Pancreas (tissue), 10 donors: ENCODE results near the gene CLNK. TPM values are rescaled to one million over a fixed set of nuclear protein-coding genes. Genes with fewer than 3 reads are reported as not detected.

Source experiments
- ATAC-seq, 4 donors: fragments of 200-7000 bp; cut with Tn5 transposase; one replicate each; pipeline versions ENCODE4 v1.8.0 to v1.9.1; 2020; ENCODE audit warnings: mild to moderate bottlenecking in 4 of 4, moderate library complexity in 4 of 4
- DNase-seq, 6 donors: peaks; one replicate each; pipeline ENCODE4 v3.0.0-alpha.2; 2020
- FAIRE-seq: peaks from 2 replicates; lab custom pipeline; 2012; peaks lifted over from hg19 to GRCh38; lab: Jason Lieb, UNC
- H3K27ac ChIP-seq, 4 donors: fragments of 200-600 bp; sonication (generic); 1 replicate in 3 of 4; 2 replicates in 1 of 4; pipeline versions ENCODE4 v1.5.0 to v1.8.0; 2020
- H3K27me3 ChIP-seq, 4 donors: fragments of 200-600 bp; one replicate each; pipeline ENCODE4 v1.8.0; 2021
- H3K36me3 ChIP-seq, 3 donors: fragments of 200-600 bp; sonication (generic) in 1 of 3; one replicate each; pipeline versions ENCODE4 v1.5.0 to v1.8.0; 2020 to 2021
- H3K4me1 ChIP-seq, 3 donors: fragments of 200-600 bp; one replicate each; pipeline ENCODE4 v1.8.0; 2021
- H3K4me3 ChIP-seq, 4 donors: fragments of 200-600 bp; sonication (generic) in 2 of 4; one replicate each; pipeline versions ENCODE4 v1.5.0 to v1.8.0; 2020 to 2021
- H3K9me3 ChIP-seq, 4 donors: fragments of 200-600 bp; one replicate each; pipeline ENCODE4 v1.8.0; 2021
- CTCF ChIP-seq, 4 donors: fragments of 200-600 bp; sonication (generic) in 3 of 4; IDR thresholded peaks; one replicate each; pipeline versions ENCODE4 v1.5.0 to v1.8.0; 2021; ENCODE audit warnings: antibody characterized with exemption in 4 of 4
- WGBS, 2 donors: extraction: QIAGEN DNeasy Blood & Tissue Kit; methylation state at CpG; one replicate each; pipeline ENCODE4 v1.1.7; 2013; 5-methylcytosine and 5-hydroxymethylcytosine counted together
- intact Hi-C, 3 donors: fragments of 100-400 bp; cut with DNase I; formaldehyde crosslinking; loops; one replicate each; pipeline versions ENCODE4 v1.11.1 to v1.14.2; 2022
- polyA plus RNA-seq, 2 donors: library from polyadenylated mRNA; stranded (reverse); fragments of 200-250 nt; gene quantifications; one replicate each; pipeline ENCODE4 v1.2.3, GENCODE V29; 2013
- total RNA-seq, 6 donors: library from RNA; stranded (reverse); fragmentation: NEBNext Ultra II Directional in 4 of 6; extraction: Animal tissue kit (Norgen Biotek cat#: 25700) in 4 of 6; gene quantifications; one replicate each; pipeline versions ENCODE4 v1.2.1 to v1.2.4, GENCODE V29; 2021 to 2023
- donor health status: healthy with polysubstance abuse.
- donor health status: DM: no; HTN: no; CAD: no; lungs with moderate emphysema.
- donor health status: DM: no; HTN: no; CAD: no.
- donor health status: control.
- donor health status: control.
- donor health status: Bipolar disorder and iron deficiency.
- donor health status: DM: yes; HTN: yes; CAD: no.
- donor health status: DM: no; HTN: no; CAD: no.
- donor health status: DM: no; HTN: no; CAD: no.
- donor health status: DM: yes; HTN: yes; CAD: no.

Gene CLNK
- total and polyA plus RNA-seq, 8 donors = 0.02 to 0.19 (median 0.09) TPM; not detected in 2

GRCh38 chr4:10605031-10605430, 79.5 kb downstream of the CLNK start:
- H3K36me3 ChIP-seq = no peaks in the 10 kb centered on the region
- WGBS, 2 donors = 77 to 87% methylated on average over 10 of the region's 10 CpGs

GRCh38 chr4:10599574-10599973, 85.0 kb downstream of the CLNK start:
- Histone ChIP-seq H3K4me3 (no peak overlapping the region), H3K27ac (no peak overlapping the region), H3K4me1 (no peaks in the 10 kb centered on the region), H3K9me3 (no peaks in the 10 kb centered on the region), H3K27me3 (no peaks in the 10 kb centered on the region), H3K36me3 (no peaks in the 10 kb centered on the region)
- ATAC-seq (no peak), DNase-seq (no peak), FAIRE-seq (no peak)
- intact Hi-C loops = no loop called here
- WGBS, 2 donors = 64 to 80% methylated on average over 4 of the region's 4 CpGs
- TF ChIP-seq CTCF (IDR thresholded peaks at IDR 0.05) = no peak

More at GRCh38 chr4:10605031-10605430, 79.5 kb downstream of the CLNK start:
- no peaks in the 10 kb centered on the region for H3K4me1 ChIP-seq
- FAIRE-seq (no peak), DNase-seq (no peak), ATAC-seq (no peak)
- no peaks in the 10 kb centered on the region for H3K27me3 ChIP-seq
- intact Hi-C loops = no loop called here
- H3K27ac ChIP-seq = no peak overlapping the region
- H3K4me3 ChIP-seq = no peak overlapping the region
- TF ChIP-seq CTCF (IDR thresholded peaks at IDR 0.05) = no peak
- H3K9me3 ChIP-seq = no peaks in the 10 kb centered on the region

GRCh38 chr4:10598829-10599228, 85.7 kb downstream of the CLNK start:
- TF ChIP-seq CTCF (IDR thresholded peaks at IDR 0.05) = no peak
- ATAC-seq (no peak), FAIRE-seq (no peak), DNase-seq (no peak)
- intact Hi-C loops = no loop called here
- Histone ChIP-seq H3K36me3 (no peaks in the 10 kb centered on the region), H3K27ac (no peak overlapping the region), H3K9me3 (no peaks in the 10 kb centered on the region), H3K27me3 (no peaks in the 10 kb centered on the region), H3K4me1 (no peaks in the 10 kb centered on the region), H3K4me3 (no peak overlapping the region)
- WGBS, 2 donors = 57 to 76% methylated on average over 6 of the region's 6 CpGs

- intact Hi-C loops = no loop called here
- FAIRE-seq (no peak), ATAC-seq (no peak), DNase-seq (no peak)
- Histone ChIP-seq H3K9me3 (no peaks in the 10 kb centered on the region), H3K4me3 (no peak overlapping the region), H3K36me3 (no peaks in the 10 kb centered on the region), H3K27me3 (no peaks in the 10 kb centered on the region), H3K4me1 (no peaks in the 10 kb centered on the region), H3K27ac (no peak overlapping the region)
- 63 to 68% methylated on average over 2 of the region's 2 CpGs for WGBS, 2 donors
- no peak for TF ChIP-seq CTCF (IDR thresholded peaks at IDR 0.05)
Observed at GRCh38 chr4:10596586-10597290, 87.8 kb downstream of the CLNK start.

GRCh38 chr4:10593130-10593529, 91.4 kb downstream of the CLNK start:
- H3K9me3 ChIP-seq = no peaks in the 10 kb centered on the region
- whole genome bisulfite sequencing, 2 donors = 72 to 83% methylated on average over 10 of the region's 10 CpGs
- H3K27ac ChIP-seq = no peak overlapping the region
- no peak for FAIRE-seq
- intact Hi-C loops = no loop called here
- ATAC-seq = no peak
- no peaks in the 10 kb centered on the region for H3K4me1 ChIP-seq
- H3K36me3 ChIP-seq = no peaks in the 10 kb centered on the region
- DNase-seq = no peak
- H3K27me3 ChIP-seq = no peaks in the 10 kb centered on the region
- no peak for TF ChIP-seq CTCF (IDR thresholded peaks at IDR 0.05)
- no peak overlapping the region for H3K4me3 ChIP-seq
